Measurements from ENCODE around the gene TTLL6.
"Not testable (repeated sequence)": the region's sequence is repeated elsewhere in the genome, so short reads cannot be mapped to it uniquely, and the experiment has no call there.

Gene TTLL6

GRCh38 chr17:48815311-48815710, 1.7 kb downstream of the TTLL6 start:
- DNase-seq (ENCODE audit: low spot score), result no peak

GRCh38 chr17:48814504-48814903, 2.5 kb downstream of the TTLL6 start:
- no peak for DNase-seq (ENCODE audit: low spot score)

GRCh38 chr17:48812001-48812400, 5.0 kb downstream of the TTLL6 start:
- no peak for DNase-seq (ENCODE audit: low spot score)

- DNase-seq (ENCODE audit: low spot score), result no peak
These were observed 7.8 kb downstream of the TTLL6 start for GRCh38 chr17:48809182-48809581.

GRCh38 chr17:48804936-48805411, 12.1 kb downstream of the TTLL6 start:
- no peak for DNase-seq (ENCODE audit: low spot score)

GRCh38 chr17:48800626-48801217, 16.3 kb downstream of the TTLL6 start:
- no peak for DNase-seq (ENCODE audit: low spot score)

- no peak for DNase-seq (ENCODE audit: low spot score)
These were observed 17.8 kb downstream of the TTLL6 start for GRCh38 chr17:48799069-48799723.

- not testable (repeated sequence) for DNase-seq (ENCODE audit: low spot score)
These were observed 20.9 kb downstream of the TTLL6 start for GRCh38 chr17:48796163-48796522.

GRCh38 chr17:48795444-48796162, 21.4 kb downstream of the TTLL6 start:
- no peak for DNase-seq (ENCODE audit: low spot score)

GRCh38 chr17:48792033-48792798, 24.8 kb downstream of the TTLL6 start:
- no peak for DNase-seq (ENCODE audit: low spot score)

- no peak for DNase-seq (ENCODE audit: low spot score)
These were observed 25.6 kb downstream of the TTLL6 start for GRCh38 chr17:48791128-48792032.

- no peak for DNase-seq (ENCODE audit: low spot score)
These were observed 26.4 kb downstream of the TTLL6 start for GRCh38 chr17:48790607-48791127.

- DNase-seq (ENCODE audit: low spot score), result no peak
These were observed 29.2 kb downstream of the TTLL6 start for GRCh38 chr17:48787828-48788227.

GRCh38 chr17:48779421-48779820, 37.6 kb downstream of the TTLL6 start:
- DNase-seq (ENCODE audit: low spot score), result no peak

- DNase-seq (ENCODE audit: low spot score), result no peak
These were observed 40.4 kb downstream of the TTLL6 start for GRCh38 chr17:48776602-48777001.

GRCh38 chr17:48773245-48773644, 43.8 kb downstream of the TTLL6 start:
- DNase-seq (ENCODE audit: low spot score), result no peak

GRCh38 chr17:48770954-48771353, 46.1 kb downstream of the TTLL6 start:
- no peak for DNase-seq (ENCODE audit: low spot score)

GRCh38 chr17:48769009-48769675, 47.9 kb downstream of the TTLL6 start:
- DNase-seq (ENCODE audit: low spot score), result no peak

- DNase-seq (ENCODE audit: low spot score), result no peak
These were observed 49.7 kb downstream of the TTLL6 start for GRCh38 chr17:48767263-48767774.

- DNase-seq (ENCODE audit: low spot score), result no peak
These were observed 55.9 kb downstream of the TTLL6 start for GRCh38 chr17:48761114-48761513.

All from left forelimb (tissue), 1 donor.